ENCODE results near the gene OR2M2. TPM values are rescaled to one million over a fixed set of nuclear protein-coding genes. Genes with fewer than 3 reads are reported as not detected.

OR2M2 gene
- total RNA-seq, 1 experiment from 2014 or later = not detected

- DNase-seq = no peak
- H3K36me3 ChIP-seq = no peaks in the 10 kb centered on the region
- H3K4me3 ChIP-seq = no peak overlapping the region
- H3K27me3 ChIP-seq = no peaks in the 10 kb centered on the region
- peaks cover 12% of the 10 kb centered on the region for H3K9me3 ChIP-seq
These were observed 54.8 kb downstream of the OR2M2 start for GRCh38 chr1:248229360-248229908.

Other genes with a start within 250 kb of the OR2M2 start
- gene OR2AJ1, start 249.9 kb upstream of the OR2M2 start, total RNA-seq (2014; rRNA removed; shearing (Covaris generic); ENCODE audit: low replicate concordance) = not detected in 2 replicates
- not detected in 2 replicates for gene OR2L8, start 226.0 kb upstream of the OR2M2 start, total RNA-seq (2014; rRNA removed; shearing (Covaris generic); ENCODE audit: low replicate concordance)
- gene OR2AK2, start 209.6 kb upstream of the OR2M2 start, total RNA-seq (2014; rRNA removed; shearing (Covaris generic); ENCODE audit: low replicate concordance) = not detected in 2 replicates
- gene OR2L5, start 161.2 kb upstream of the OR2M2 start, total RNA-seq (2014; rRNA removed; shearing (Covaris generic); ENCODE audit: low replicate concordance) = not detected in 2 replicates
- gene OR2L2, start 144.8 kb upstream of the OR2M2 start, total RNA-seq (2014; rRNA removed; shearing (Covaris generic); ENCODE audit: low replicate concordance) = 0.16 TPM in 1 of 2 replicates, not detected in the other
- not detected in 2 replicates for gene OR2L3, start 128.0 kb upstream of the OR2M2 start, total RNA-seq (2014; rRNA removed; shearing (Covaris generic); ENCODE audit: low replicate concordance)
- gene OR2L13, start 79.6 kb upstream of the OR2M2 start, total RNA-seq (2014; rRNA removed; shearing (Covaris generic); ENCODE audit: low replicate concordance) = not detected in 2 replicates
- not detected in 2 replicates for gene OR2M5, start 29.7 kb upstream of the OR2M2 start, total RNA-seq (2014; rRNA removed; shearing (Covaris generic); ENCODE audit: low replicate concordance)
- gene OR2M3, start 22.4 kb downstream of the OR2M2 start, total RNA-seq (2014; rRNA removed; shearing (Covaris generic); ENCODE audit: low replicate concordance) = not detected in 2 replicates
- gene OR2M4, start 56.6 kb downstream of the OR2M2 start, total RNA-seq (2014; rRNA removed; shearing (Covaris generic); ENCODE audit: low replicate concordance) = not detected in 2 replicates
- not detected in 2 replicates for gene OR2T33, start 103.2 kb downstream of the OR2M2 start, total RNA-seq (2014; rRNA removed; shearing (Covaris generic); ENCODE audit: low replicate concordance)
- not detected in 2 replicates for gene OR2T12, start 128.6 kb downstream of the OR2M2 start, total RNA-seq (2014; rRNA removed; shearing (Covaris generic); ENCODE audit: low replicate concordance)
- gene OR2M7, start 149.7 kb downstream of the OR2M2 start, total RNA-seq (2014; rRNA removed; shearing (Covaris generic); ENCODE audit: low replicate concordance) = not detected in 2 replicates
- gene OR14C36, start 174.0 kb downstream of the OR2M2 start, total RNA-seq (2014; rRNA removed; shearing (Covaris generic); ENCODE audit: low replicate concordance) = not detected in 2 replicates
- gene OR2T4, start 186.8 kb downstream of the OR2M2 start, total RNA-seq (2014; rRNA removed; shearing (Covaris generic); ENCODE audit: low replicate concordance) = not detected in 2 replicates
- gene OR2T6, start 200.9 kb downstream of the OR2M2 start, total RNA-seq (2014; rRNA removed; shearing (Covaris generic); ENCODE audit: low replicate concordance) = not detected in 2 replicates
- not detected in 2 replicates for gene OR2T1, start 228.2 kb downstream of the OR2M2 start, total RNA-seq (2014; rRNA removed; shearing (Covaris generic); ENCODE audit: low replicate concordance)